ENCODE results near the gene ZNF771. TPM values are rescaled to one million over a fixed set of nuclear protein-coding genes. Genes with fewer than 3 reads are reported as not detected.
"Not testable (repeated sequence)": the region's sequence is repeated elsewhere in the genome, so short reads cannot be mapped to it uniquely, and the experiment has no call there.

ZNF771 gene
- polyA plus RNA-seq, 4 donors, result 5.5 to 12.5 (median 6.9) TPM

DNA sequence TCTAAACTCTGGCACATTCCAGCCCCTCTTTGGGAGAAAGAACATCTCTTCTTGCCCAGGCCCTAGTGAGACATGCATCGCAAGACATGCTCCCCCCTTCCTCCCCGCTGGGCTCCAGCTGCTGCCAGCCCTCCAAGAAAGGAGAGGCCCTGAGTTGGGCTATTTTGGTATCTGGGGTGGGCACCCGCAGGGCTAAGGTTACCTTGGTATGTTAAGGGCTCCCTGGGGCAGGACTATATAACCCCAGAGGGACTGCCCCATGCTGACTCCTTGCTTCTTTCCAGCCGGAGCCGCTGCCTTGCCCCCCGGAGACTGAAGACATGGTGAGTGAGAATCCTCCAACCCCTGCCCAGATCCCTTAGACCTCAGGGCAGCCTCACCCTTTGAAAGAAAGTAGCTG, 32.9 kb upstream of the ZNF771 start, which contains the start of gene MYL11:
MYL11 (plus strand) TSS at position 265 of the 400 bp plus-strand sequence; CDS start at position 321, 56 bp downstream.
- DNase-seq (ENCODE audit: low read depth in 4 of 4, low spot score in 2 of 4), result no peak

DNA sequence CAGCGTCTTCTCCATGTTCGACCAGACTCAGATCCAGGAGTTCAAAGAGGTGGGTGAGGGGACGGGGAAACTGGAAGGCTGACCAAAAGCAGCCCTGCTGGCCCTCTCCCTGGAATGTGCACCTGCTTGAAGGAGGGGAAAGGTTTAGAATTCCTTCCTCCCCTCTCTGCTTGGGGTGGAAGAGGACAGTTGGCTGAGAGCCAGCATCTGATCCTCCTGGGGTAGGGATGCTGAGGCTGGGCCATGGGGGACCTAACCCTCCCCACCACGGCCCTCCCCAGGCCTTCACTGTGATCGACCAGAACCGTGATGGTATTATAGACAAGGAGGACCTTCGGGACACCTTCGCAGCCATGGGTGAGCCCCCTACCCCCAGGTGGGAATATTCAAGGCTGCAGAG, 31.5 kb upstream of the ZNF771 start:
- no peak for DNase-seq (ENCODE audit: low read depth in 4 of 4, low spot score in 2 of 4)

DNA sequence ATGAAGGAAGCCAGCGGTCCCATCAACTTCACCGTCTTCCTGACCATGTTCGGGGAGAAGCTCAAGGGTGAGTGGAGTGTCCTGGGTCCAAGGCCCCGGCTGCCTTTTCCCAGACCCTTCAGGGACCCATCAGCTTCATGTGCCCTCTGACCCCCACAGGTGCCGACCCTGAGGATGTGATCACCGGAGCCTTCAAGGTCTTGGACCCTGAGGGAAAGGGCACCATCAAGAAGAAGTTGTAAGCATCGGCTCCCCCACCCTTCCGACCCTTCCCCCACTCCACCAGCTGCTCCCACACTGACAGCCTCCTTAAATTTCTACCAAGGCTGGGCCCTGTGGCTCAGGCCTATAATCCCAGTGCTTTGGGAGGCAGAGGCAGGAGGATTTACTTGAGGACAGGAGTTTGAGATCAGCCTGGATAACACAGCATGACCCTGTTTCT, 30.9 kb upstream of the ZNF771 start:
- DNase-seq (ENCODE audit: low read depth in 4 of 4, low spot score in 2 of 4), result no peak

DNA sequence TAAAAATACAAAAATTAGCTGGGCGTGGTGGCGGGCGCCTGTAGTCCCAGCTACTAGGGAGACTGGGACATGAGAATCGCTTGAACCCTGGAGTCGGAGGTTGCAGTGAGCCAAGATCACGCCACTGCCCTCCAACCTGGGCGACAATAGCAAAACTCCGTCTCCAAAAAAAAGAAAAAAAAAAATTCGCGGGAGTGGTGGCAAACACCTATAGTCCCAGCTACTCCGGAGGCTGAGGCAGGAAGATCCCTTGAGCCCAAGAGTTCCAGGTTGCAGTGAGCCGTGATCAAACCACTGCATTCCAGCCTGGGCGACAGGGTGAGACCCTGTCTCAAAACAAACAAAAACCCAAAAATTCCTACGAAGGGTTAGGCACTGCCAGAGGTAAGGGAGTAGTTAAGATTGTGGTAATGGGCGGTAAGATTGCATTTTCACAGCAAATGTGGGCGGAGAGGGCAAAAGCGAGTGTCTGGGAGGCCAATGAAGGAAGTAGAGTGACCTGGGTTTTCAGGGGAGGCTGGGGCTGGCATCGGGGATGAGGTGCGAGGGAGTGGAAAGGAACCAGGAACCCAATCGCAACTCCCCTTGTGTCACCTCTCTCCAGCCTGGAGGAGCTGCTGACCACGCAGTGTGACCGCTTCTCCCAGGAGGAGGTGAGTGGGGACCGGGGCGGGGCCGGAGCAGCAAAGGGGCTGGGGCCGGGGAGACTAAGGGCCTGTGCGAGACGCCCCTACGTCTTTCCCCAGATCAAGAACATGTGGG, 30.2 kb upstream of the ZNF771 start:
- DNase-seq (ENCODE audit: low read depth in 4 of 4, low spot score in 2 of 4), result no peak

DNA sequence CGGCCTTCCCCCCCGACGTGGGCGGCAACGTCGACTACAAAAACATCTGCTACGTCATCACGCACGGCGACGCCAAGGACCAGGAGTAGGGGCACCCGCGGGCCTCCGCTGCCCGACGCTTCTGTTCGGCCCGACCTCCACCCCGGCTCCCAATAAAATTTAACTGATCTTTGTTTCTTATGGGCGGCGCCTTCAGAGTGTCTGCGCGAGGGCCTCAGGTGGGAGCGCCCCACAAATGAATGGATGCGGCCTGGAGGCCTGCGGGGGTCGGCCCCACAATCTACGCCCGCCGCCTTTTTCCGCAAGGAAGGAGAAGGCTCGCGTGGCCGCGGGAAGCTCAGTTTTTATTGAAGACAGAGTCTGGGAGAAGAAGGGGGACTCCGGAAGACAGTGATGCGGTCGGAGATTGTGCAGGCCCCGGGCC, 29.6 kb upstream of the ZNF771 start:
- peak in 2 of 4 donors; percentile 80 to 82 for DNase-seq (ENCODE audit: low read depth in 4 of 4, low spot score in 2 of 4)

DNA sequence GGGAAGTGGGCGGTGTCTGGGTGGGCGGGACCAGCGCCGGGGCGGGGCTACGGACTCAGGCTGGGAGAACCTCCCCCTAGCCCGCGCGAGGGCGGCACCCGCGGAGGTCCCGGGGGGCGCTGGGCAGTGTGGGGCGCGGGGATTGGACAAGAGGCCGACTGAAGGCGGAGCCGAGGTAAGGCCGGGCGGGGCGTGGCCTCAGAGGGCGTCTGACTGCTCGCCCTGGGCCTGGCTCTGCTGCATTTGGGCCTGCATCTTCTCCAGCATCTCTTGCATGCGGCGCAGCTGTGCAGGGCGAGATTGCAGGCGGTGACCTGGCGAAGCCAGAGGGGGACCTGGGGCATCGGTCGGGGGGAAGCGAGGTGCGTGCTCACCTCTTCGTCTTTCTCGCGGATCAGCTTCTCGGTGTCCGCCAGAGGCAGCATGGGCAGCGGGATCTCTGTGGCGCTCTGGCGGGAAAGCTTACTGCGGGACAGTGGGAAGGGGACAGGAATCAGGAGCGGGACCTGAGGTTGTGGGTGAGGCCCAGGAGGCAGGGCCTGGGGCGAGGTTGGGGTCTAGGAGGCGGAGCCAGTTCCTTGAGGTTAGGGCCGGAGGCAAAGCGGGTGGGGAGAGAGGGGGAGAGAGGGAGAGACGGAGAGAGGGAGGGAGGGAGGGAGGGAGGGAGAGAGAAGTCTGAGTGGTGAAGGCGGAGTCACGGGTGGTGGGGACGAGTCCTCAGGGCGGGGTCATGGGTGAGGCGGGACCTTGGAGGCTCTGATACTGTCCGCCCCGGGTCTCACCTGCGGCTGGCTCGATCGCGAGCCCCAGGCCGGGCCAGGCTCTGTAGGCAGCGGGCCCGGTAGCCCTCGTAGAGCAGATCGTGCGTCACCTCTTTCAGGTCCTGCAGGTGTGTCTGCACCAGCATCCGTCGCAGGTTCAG, 28.9 kb upstream of the ZNF771 start:
- DNase-seq (ENCODE audit: low read depth in 4 of 4, low spot score in 2 of 4), result peak; percentile 79 to 95 (median 92)

DNA sequence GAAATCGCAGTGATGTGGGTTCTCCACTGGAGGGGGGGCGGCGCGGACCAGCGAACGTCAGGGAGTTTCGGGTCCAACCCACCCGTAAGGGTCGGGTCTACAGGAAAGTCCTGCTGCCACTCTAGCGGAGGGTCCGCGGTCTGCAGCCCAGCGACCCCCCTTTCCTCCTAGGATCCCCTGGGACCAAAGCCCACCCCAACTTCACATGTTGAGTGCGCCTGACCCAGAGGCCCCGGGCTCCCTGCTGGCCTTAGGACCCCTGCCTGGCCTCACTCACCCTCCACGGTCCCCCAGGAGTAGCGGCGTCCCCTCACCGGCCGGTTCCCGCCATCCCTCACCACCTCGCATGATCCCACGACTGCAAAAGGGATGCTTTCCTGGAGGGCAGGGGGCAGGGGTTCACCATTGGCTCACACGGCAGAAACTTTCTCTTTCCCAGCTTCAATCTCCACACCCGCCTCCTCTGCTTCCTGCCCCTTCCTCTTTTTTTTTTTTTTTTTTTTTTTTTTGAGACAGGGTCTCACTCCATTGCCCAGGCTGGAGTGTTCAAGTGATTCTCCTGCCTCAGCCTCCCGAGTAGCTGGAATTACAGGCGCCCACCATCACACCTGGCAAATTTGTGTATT, 28.1 kb upstream of the ZNF771 start:
- DNase-seq (ENCODE audit: low read depth in 4 of 4, low spot score in 2 of 4), result no peak

DNA sequence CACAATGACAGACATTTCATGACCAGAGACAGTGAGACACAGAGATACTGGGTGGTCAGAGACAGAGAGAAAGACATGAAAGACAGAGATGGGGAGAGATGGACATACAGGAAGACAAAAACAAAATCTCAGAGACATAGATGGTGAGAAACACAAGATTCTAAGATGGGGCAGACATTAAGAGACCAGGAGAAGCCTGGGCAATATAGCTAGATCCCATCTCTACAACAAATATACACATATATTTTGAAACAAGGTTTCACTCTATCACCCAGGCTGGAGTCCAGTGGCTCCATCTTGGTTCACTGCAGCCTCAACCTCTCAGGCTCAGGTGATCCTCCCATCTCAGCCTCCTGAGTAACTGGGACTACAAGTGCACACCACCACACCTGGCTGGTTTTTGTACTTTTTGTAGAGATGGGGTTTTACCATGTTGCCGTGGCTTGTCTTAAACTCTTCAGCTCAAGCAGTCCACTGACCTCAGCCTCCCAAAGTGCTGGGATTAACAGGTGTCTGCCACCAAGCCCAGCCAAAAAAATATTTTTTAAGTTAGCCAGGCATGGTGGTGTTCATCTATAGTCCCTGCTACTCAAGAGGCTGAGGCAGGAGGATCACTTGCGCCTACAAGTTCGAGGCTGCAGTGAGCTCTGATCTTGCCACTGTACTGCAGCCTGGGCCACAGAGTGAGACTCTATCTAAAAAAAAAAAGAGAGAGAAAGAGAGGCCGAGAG, 27.2 kb upstream of the ZNF771 start:
- DNase-seq (ENCODE audit: low read depth in 4 of 4, low spot score in 2 of 4), result no peak

DNA sequence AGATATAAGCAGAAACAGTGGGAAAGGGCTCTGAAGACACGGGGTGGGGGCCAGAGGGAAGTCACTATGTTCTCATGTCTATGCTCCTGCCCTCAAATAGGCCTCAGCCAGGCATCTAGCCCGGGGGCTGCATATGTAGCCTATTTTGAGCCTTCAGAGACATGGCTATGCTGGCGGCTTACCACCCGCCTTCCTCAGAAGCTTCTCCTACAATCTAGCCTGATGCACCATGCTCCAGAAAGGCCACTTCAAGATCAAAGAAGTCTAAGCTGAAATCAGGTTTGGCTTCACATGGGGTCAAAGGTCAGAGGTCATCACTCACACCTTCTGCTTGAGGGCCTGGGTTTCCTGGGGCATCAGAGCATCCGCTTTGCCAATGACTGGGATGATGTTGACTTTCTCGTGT, 26.6 kb upstream of the ZNF771 start:
- DNase-seq (ENCODE audit: low read depth in 4 of 4, low spot score in 2 of 4), result no peak

DNA sequence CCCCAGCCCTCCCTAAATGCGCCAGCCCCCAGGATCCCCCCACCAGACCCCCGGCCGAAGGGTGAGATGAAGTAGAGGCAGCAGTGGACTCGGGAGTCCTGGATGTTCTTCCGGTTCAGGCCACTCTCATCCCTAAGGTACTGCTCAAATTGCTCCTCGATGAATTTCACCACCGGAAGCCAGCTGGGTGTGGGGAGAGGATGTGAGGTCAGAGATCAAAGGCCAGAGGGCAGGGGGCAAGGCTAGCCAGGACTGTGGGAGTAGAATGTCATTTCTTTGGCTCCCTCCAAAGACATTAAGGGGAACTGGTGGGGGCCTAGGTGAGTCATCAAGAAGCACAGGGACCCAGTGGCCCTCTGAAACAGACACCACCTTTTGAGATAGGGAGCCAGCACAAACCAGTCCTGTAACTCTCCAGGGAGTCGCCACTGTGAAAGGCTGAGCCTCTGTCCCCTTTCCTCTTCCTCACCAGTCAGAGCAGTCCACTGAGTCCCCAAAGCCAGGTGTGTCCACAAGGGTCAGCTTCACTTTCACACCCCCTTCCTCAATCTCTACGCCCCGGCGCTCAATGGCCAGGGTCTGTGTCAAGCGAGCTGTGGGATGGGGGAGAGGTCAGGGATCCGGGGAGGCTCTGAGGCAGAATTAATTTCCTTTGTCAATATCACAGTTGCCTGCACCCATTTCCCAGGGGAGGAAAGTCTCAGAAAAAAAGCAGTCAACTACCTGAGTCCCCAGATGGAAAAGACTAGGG, 25.9 kb upstream of the ZNF771 start:
- no peak for DNase-seq (ENCODE audit: low read depth in 4 of 4, low spot score in 2 of 4)

DNA sequence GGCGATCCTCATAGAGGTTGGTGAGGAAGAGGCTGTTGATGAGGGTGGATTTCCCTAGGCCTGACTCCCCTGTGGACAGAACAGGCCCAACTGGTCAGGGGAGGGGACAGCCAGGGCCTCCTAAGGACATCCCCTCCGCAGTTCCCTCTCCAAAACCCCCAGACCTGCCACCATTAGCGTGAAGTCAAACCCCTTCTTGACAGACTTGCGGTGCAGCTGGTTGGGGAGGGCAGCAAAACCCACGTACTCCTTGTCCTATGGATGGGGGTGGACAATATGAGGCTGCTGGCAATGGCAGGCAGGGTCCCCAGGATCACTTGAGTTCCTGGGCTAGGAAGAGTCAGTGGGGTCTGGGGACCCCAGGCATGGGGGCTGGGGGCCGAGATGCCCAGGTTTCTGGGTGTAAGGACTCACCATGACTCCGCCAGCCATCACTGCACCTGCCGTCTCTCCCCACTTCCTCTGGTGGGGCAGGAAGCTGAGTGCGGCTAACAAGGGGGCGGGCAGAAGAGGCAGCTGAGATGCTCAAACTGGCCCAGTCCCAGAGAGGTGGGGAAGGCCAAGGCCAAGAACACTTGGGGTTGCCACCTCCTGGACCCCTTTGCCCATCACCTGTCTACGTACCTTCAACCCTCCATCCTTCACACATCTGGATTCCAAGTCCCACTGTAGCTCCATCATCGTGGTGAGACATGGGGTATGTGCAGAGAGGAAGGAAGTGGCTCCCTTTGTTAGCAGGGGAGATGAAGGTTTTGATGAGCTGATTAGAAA, 25.1 kb upstream of the ZNF771 start, which contains the start of gene SEPTIN1:
SEPTIN1 (minus strand) TSS at position 451 of the 771 bp plus-strand sequence; CDS start at position 432, 19 bp downstream.
- no peak for DNase-seq (ENCODE audit: low read depth in 4 of 4, low spot score in 2 of 4)

DNA sequence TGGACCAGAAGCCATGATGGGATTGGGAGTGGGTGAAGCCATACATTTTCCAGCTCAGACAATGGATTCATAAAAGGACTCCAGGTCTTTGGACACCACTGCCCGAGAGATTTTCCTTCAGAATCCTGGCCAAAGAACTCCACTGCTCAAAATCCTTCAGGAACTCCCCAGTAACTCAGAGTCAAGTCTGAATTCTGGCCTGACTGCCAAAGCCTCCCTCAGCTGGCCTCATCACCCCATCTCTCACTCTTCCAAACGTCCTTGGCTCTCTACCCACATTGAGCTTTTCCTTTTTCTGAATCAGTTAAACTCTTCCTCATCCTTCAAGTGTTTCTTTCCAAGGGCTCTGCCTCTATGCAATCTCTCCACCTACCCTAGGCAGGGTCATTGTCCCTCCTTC, 23.9 kb upstream of the ZNF771 start:
- DNase-seq (ENCODE audit: low read depth in 4 of 4, low spot score in 2 of 4), result no peak

DNA sequence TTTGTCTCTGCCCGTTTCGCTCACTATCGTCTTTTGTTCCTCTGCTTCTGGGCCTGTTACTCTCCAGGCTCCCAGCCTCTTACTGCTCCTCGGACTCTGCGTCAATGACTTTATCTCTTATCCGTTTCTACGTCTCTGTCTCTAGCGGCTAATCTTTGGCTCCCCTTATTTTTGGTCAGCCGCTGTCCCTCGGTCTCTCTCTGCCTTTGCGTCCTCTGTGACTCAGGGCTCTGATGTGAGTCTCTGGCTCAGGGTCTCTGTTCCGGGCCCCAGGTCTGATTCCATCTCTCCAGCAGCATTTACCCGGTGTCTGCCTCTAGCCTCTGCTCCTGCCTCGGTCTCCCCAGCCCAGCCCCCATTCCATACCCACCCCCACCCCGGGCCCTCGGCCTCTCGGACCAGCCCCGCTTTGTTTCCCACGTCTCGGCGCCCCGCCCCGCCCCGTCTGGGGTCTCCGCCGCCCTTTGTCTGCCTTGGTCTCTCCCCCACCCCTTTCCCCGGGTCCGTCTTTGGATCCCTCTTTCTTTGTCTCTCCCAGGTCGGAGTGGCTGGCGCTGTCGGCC, 12.7 kb upstream of the ZNF771 start:
- no peak for DNase-seq (ENCODE audit: low read depth in 4 of 4, low spot score in 2 of 4)

DNA sequence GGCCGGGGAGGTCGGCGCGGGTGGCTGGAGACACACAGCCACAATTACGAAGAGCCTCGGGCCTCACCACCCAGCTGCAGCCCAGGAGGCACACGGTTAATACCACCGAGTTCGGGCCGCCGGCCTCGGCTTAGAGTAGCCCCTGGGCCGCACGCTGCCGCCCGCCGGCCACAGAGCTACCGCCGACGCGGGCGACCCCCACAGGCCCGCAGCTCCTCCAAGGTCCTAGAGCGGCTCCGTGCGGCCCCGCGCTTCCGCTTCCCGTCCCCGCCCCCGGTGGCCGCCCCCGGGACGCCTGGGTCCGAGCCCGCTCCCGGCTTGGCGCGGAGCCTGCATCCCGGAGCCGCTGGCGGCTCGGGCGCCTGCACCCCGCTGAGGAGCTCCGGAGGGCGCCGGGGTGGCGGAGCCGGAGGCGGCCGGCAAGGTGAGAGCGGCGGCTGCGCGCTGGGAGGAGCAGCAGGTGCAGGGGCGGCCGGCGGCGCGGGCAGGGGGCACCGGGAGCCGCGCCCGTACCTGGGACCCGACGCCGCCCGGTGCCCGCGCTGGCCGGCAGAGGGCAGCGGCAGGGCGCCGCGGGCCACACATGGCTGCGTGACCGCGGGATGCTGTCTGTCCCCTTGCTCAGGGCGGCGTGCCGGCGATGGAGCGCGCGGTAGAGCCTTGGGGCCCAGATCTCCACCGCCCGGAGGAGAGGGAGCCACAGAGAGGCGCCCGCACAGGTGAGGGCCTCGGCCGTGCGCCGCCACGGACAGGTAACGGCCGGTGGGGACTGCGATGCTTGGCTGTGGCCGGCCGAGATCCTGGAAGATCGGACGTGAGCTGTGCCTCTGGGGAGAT, 12.0 kb upstream of the ZNF771 start, which contains the start of gene ZNF48:
ZNF48 (plus strand) TSS at position 266 of the 837 bp plus-strand sequence; CDS start at position 641, 375 bp downstream.
- peak; percentile 74 to 88 (median 80) for DNase-seq (ENCODE audit: low read depth in 4 of 4, low spot score in 2 of 4)

DNA sequence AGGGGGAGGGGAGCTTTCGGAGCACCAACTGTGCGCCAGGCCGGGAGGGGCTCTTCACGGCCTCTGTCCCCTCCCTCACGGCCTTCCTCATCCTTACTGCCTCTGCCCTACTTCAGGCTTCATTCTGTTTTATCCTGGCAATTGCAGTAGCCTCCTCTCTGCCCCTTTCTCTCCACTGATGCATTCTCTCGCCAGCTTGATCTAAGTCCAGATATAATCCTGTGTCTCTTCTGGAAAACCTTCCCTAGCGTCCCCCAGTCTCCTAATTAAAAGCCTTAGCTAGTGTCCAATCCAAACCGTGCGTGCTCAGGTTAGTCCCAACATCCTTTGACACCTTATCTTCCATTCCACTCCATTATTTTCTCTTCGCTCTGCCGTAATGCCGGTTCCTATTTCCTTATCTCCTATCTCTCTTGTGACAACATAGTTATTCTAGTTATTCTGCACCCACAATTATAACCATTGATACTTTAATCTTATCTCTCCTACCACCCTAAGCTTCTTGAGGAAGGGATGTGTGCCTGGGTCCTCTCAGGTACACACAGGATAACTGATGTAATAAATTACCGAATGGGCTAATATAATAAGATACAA, 11.3 kb upstream of the ZNF771 start:
- DNase-seq (ENCODE audit: low read depth in 4 of 4, low spot score in 2 of 4), result no peak

DNA sequence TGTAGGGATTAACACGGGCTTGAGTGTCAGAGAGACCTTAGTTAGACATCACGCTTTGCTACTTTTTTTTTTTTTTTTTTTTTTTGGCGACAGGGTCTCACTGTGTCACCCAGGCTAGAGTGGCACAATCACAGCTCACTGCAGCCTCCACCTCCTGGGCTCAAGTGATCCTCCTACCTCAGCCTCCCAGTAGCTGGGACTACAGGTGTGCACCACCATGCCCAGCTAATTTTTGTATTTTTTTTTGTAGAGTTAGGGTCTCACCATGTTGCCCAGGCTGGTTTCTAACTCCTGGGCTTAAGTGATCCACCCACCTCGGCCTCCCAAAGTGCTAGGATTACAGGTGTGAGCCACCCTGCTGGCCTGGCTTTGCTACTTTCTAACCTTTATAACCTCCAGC, 10.8 kb upstream of the ZNF771 start:
- not testable (repeated sequence) for DNase-seq (ENCODE audit: low read depth in 4 of 4, low spot score in 2 of 4)

DNA sequence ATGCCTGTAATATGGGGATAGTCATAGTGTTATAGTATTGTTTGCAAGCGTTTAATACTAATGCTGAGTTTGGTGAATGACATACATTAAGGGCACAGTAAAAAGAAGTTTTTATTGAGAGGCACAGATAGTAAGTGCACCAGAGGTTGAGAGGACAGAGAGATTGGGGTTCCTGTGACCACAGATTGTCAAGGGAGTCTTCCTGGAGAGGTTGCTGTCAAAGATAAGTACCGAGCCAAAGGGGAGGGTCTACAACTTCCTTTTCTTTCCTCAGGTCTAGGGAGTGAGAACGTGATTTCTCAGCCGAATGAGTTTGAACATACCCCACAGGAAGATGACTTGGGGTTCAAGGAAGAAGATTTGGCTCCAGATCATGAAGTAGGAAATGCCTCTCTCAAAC, 10.3 kb upstream of the ZNF771 start:
- DNase-seq (ENCODE audit: low read depth in 4 of 4, low spot score in 2 of 4), result no peak

All from left renal cortex interstitium (tissue), 4 donors.